NOMO-1 treated with DMSO at 0.1 percent for 48 hours (cell line): ENCODE data around the gene COL25A1.

ENCODE experiments used
- DNase-seq: peaks from one replicate; lab custom pipeline; 2025; ENCODE audit not compliant: unreplicated experiment; lab: John Stamatoyannopoulos, UW

The COL25A1 gene

DNA sequence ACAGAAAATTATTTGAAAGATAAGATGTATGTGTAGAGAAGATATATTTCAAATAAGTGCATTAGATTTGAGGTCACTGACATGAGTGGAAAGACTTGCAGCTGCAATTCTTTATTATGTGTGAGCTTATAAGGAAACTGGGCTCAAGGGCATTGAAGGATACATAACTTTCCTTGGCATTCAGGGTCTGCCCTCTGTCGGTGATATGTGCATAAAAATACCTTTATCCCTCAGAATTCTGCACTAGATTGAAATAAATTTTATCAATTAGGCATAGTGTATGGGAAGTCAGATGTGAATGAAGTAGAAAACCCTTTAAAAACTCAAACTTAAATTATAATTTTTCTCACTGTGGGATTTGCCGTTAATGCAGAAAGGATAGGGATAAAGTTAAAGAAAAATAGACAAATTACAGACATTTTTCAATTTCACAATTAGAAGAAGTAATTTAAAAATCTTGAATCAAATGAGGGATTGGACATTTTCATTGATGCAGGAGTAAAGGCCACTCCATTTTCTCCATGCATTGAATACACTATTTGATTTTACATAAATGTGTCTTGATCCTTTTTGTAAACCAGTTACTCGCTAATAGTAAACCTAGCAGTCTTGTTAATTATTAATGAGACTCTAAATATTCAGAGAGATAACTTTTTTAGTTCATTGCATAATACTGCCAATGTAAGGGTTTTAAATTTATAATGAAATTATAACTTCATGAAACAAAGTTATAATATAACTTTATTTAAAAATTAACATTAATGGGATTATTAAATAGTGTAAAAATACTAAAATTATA is 518.6 kb downstream of the COL25A1 start:
- no peak for DNase-seq

- DNase-seq, result no peak
These were observed 522.5 kb downstream of the COL25A1 start for GRCh38 chr4:108779958-108780357.

DNA sequence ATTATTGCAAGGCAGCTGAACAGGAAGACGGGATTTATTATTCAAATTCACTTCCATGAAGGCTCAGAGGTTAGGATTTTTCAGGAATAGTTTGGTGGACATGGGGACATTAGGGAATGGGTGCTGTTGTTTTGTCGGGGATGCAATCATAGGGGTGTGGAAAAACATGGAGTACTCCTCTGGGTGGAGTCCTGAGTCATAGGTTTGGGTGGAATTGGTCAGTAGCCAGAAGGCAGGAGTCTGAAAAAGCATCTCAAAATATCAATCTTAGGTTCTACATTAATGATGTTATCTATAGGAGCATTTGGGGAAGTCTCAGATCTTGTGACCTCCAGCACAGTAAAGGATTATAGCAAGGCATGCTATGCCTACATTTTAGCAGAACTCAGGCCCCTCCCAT is 525.1 kb downstream of the COL25A1 start:
- DNase-seq, result no peak

DNA sequence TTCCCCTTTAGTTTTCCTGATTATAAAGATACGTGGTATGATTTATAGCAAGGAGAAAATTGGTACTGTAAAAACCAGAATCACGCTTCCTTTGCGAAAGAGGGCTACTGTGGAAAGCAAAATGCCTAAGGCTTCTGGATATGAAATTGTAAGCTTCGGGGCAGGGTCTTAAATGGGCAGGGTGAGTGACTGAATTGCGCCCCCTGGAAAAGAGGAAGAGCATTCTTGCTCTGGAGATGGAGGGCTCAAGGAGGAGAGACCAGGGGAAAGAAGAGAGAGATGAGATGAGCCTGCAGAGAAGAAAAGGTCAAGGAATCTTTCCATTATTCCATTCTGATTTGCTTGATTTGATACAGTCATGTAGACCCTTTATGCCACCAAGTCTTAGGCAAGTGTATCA is 526.5 kb downstream of the COL25A1 start:
- DNase-seq, result no peak

DNA sequence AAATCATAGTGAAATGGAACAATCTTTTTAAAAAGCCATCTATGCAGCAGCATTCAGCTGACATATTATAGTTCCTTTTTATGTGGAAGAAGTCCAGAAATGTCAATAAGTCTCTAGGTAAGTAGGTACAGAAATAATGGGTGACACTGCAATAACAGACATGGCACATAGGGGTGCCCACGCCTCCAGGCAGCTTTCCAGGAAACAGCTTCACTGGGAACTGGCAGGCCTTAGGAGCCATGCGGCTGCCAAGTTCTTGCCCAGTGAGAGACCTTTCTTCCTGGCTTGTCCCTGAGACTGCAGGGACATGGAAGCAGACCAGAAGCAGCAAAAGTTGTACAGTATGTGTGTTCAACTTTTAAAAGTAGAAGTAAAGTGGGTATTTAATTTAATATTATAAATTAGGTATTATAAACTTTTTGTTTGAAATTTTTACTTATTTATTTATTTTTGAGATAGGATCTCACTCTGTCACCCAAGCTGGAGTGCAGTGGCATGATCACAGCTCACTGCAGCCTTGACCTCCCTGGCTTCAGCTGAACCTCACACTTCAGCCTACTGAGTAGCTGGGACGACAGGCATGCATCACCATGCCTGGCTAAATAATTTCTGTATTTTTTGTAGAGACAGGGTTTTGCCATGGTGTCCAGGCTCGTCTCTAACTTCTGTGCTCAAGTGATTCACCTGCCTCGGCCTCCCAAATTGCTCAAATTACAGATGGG is 527.5 kb downstream of the COL25A1 start:
- DNase-seq, result no peak

DNA sequence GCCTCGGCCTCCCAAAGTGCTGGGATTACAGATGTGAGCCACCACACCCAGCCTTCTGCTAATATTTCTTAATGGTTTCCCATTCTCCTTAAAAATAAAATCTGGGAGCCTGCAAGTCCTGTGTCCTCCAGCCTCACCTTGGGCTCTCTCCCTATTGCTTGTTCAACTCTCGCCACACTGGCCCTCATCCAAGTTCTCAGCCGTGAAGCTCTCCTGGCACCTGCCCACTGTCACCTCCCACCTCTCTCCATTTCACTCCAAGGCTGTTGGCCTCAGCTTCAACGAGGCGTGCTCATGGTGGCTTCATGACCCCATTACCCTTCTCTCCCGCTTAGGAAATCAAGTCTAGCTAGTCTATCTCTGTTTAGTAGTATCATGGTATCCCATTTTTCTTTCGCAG is 530.1 kb downstream of the COL25A1 start:
- no peak for DNase-seq

DNA sequence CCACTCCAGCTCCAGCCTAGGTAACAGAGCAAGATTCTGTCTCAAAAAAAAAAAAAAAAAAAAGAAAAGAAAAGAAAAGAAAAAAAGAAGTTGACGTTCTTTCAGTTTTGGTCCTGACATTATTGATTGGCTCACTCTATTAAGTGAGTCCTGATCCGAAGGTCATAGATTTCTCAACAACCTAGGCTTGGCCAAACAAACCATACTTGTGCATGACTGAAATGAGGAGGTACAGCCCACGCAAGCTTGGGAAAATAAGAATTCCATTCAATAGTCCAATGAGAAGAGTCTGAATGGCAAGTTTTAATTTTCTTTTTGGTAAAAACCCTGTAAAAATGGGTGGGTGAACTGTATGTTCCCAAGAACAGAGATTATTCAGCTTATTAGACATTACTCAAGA is 536.4 kb downstream of the COL25A1 start:
- no peak for DNase-seq

DNA sequence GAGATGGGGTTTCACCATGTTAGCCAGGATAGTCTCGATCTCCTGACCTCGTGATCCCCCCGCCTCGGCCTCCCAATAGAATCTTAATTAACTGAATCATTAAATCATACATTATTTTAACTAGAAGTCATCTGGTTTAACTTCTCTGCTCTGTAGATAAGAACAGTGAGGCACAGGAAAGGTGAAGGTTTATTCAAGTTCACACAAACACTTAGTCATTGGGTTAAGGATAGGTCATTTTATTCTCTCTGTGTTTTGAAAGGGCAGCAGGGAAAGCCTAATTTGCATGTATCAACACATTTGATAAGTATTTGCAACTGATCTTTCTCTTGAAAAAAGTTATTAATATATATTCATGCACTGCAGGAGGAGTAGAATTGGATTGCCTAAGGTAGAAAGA is 538.5 kb downstream of the COL25A1 start:
- DNase-seq, result no peak

- DNase-seq, result no peak
These were observed 539.2 kb downstream of the COL25A1 start for GRCh38 chr4:108763226-108763593.

DNA sequence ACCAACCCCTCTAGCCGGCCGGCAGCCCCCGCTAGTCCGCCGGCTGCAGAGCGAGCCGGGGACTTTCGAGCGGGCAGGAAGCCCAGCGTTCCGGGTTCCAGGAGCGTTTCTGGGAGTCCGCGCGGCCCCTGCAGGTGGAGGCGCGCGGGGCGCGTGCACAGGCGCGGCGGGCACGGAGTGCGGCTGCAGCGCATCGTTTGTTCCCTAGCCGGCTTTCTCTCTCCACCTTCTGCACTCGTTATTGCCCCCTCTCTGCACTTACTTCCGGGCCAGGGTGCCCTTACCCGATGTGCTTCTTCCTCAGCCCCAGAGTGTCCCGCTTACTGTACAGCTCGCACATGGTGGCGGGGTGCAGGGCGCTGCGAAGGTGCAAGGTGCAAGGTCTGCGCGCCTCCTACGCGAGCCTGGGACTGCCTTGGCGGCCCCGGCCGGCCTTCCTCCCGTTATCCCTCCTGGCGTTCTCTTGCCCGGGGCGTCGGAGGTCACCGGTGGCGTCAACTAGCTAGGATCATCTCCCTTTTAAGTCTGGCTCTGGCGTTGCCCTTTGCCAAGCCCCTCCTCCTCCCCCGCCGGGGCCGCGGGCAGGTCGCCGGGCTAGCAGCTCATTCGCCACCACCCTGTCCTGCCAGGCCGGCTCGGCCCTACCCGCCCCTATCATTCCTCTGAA is 539.8 kb downstream of the COL25A1 start, which contains the start of gene ETNPPL:
ETNPPL (minus strand) TSS at position 495 of the 667 bp plus-strand sequence; CDS start at position 340, 155 bp downstream.
- DNase-seq, result no peak
